Activated B cell treated with CpG ODN at 0.5 μM for 24 hours (primary cell): Measurements from ENCODE around the gene ATP6V1D. TPM values are rescaled to one million over a fixed set of nuclear protein-coding genes. Genes with fewer than 3 reads are reported as not detected.
"Not testable (repeated sequence)": the region's sequence is repeated elsewhere in the genome, so short reads cannot be mapped to it uniquely, and the experiment has no call there.

Source experiments
- ATAC-seq: fragments of 200-7000 bp; cut with Tn5 transposase; one replicate; pipeline ENCODE4 v1.10.0; 2021; ENCODE audit warnings: low read depth, mild to moderate bottlenecking, moderate library complexity
- CTCF ChIA-PET: fragments of 350-600 bp; sonication (Branson Sonifier 250); formaldehyde crosslinking; loops from one replicate; lab custom pipeline; 2021; ENCODE audit warnings: antibody characterized with exemption; lab: Charles Lee
- POLR2A ChIA-PET: fragments of 350-600 bp; sonication (Branson Sonifier 250); formaldehyde crosslinking; loops from one replicate; lab custom pipeline; 2021; ENCODE audit warnings: antibody characterized with exemption; lab: Charles Lee
- DNase-seq: peaks from one replicate; pipeline ENCODE4 v3.0.0; 2022
- H3K27ac Mint-ChIP-seq: one replicate; pipeline ENCODE4 v1.8.0; 2020; ENCODE audit warnings: mixed read lengths
- H3K27me3 Mint-ChIP-seq: one replicate; pipeline ENCODE4 v1.8.0; 2021; ENCODE audit warnings: mixed read lengths
- H3K36me3 Mint-ChIP-seq: one replicate; pipeline ENCODE4 v1.8.0; 2021; ENCODE audit warnings: low read depth, mixed read lengths
- H3K4me1 Mint-ChIP-seq: one replicate; pipeline ENCODE4 v1.8.0; 2021; ENCODE audit warnings: mixed read lengths
- H3K4me3 Mint-ChIP-seq: one replicate; pipeline ENCODE4 v1.8.0; 2020; ENCODE audit warnings: mild to moderate bottlenecking, mixed read lengths
- H3K9me3 Mint-ChIP-seq: one replicate; pipeline ENCODE4 v1.8.0; 2020; ENCODE audit warnings: mixed read lengths
- CTCF ChIP-seq: fragments of 200-600 bp; IDR thresholded peaks from one replicate; pipeline ENCODE4 v1.8.0; 2022; ENCODE audit warnings: antibody characterized with exemption, mild to moderate bottlenecking
- intact Hi-C: fragments of 100-400 bp; cut with micrococcal nuclease; formaldehyde crosslinking; loops from one replicate; pipeline ENCODE4 v1.15.1; 2024
- total RNA-seq: library from RNA; stranded (reverse); gene quantifications from 2 replicates; pipeline ENCODE4 v1.2.3, GENCODE V29; 2022

The ATP6V1D gene
- total RNA-seq, 1 donor from 2014 or later = 29.4 TPM

GRCh38 chr14:67331368-67332125 lies 28.1 kb downstream of the ATP6V1D start:
- Mint-ChIP-seq H3K9me3 (no peaks in the 10 kb centered on the region), H3K4me3 (no peak overlapping the region), H3K27me3 (no peaks in the 10 kb centered on the region), H3K4me1 (no peaks in the 10 kb centered on the region), H3K27ac (no peak overlapping the region), H3K36me3 (peaks cover 61% of the 10 kb centered on the region)
- intact Hi-C loops = no loop called here
- CTCF ChIA-PET = no interaction called here
- POLR2A ChIA-PET = no interaction called here
- DNase-seq = no peak
- no peak for ATAC-seq
- no peak for TF ChIP-seq CTCF

GRCh38 chr14:67329666-67330065 lies 29.9 kb downstream of the ATP6V1D start:
- H3K4me3 Mint-ChIP-seq, H3K27ac Mint-ChIP-seq, ATAC-seq, H3K4me1 Mint-ChIP-seq, H3K9me3 Mint-ChIP-seq, CTCF ChIA-PET, H3K27me3 Mint-ChIP-seq, POLR2A ChIA-PET, intact Hi-C loops, DNase-seq: not testable (repeated sequence)
- peaks cover 56% of the 10 kb centered on the region for H3K36me3 Mint-ChIP-seq

GRCh38 chr14:67319142-67319541 lies 40.5 kb downstream of the ATP6V1D start:
- intact Hi-C loops = no loop called here
- H3K36me3 Mint-ChIP-seq = peaks cover 25% of the 10 kb centered on the region
- H3K4me1 Mint-ChIP-seq = no peaks in the 10 kb centered on the region
- TF ChIP-seq CTCF = no peak
- no peaks in the 10 kb centered on the region for H3K27me3 Mint-ChIP-seq
- H3K27ac Mint-ChIP-seq = no peak overlapping the region
- POLR2A ChIA-PET = interaction anchor here (0.5 kb wide), 1 partner anchor 11 kb away, joined by 7 read pairs; no protein-coding TSS in a partner anchor
- no peaks in the 10 kb centered on the region for H3K9me3 Mint-ChIP-seq
- ATAC-seq = no peak
- H3K4me3 Mint-ChIP-seq = no peak overlapping the region
- CTCF ChIA-PET = no interaction called here
- DNase-seq = no peak

- Mint-ChIP-seq H3K4me3 (no peak overlapping the region), H3K9me3 (no peaks in the 10 kb centered on the region), H3K27me3 (no peaks in the 10 kb centered on the region), H3K27ac (no peak overlapping the region), H3K36me3 (peaks cover 27% of the 10 kb centered on the region), H3K4me1 (no peaks in the 10 kb centered on the region)
- ATAC-seq (no peak), DNase-seq (no peak)
- ChIA-PET CTCF (interaction anchor here (0.6 kb wide), 1 partner anchor 33 kb away, joined by 3 read pairs; no protein-coding TSS in a partner anchor), POLR2A (no interaction called here)
- TF ChIP-seq CTCF = no peak
- intact Hi-C loops = no loop called here
Measured at GRCh38 chr14:67317822-67318221, 41.8 kb downstream of the ATP6V1D start.

GRCh38 chr14:67313153-67313552 lies 46.5 kb downstream of the ATP6V1D start:
- Mint-ChIP-seq H3K4me1 (no peaks in the 10 kb centered on the region), H3K27ac (no peak overlapping the region), H3K27me3 (no peaks in the 10 kb centered on the region), H3K9me3 (no peaks in the 10 kb centered on the region), H3K4me3 (no peak overlapping the region), H3K36me3 (peaks cover 29% of the 10 kb centered on the region)
- TF ChIP-seq CTCF = no peak
- ATAC-seq (no peak), DNase-seq (no peak)
- CTCF ChIA-PET = no interaction called here
- intact Hi-C loops = no loop called here
- POLR2A ChIA-PET = no interaction called here
